HG02938 (cell line): ENCODE results near the gene EXOSC1.
"Not testable (repeated sequence)": the region's sequence is repeated elsewhere in the genome, so short reads cannot be mapped to it uniquely, and the experiment has no call there.

ENCODE experiments used
- ATAC-seq: cut with Tn5 transposase; IDR thresholded peaks from one replicate; pipeline ENCODE4 v1.9.1; 2021; ENCODE audit warnings: mild to moderate bottlenecking, moderate library complexity; ENCODE audit not compliant: unreplicated experiment

The EXOSC1 gene

GRCh38 chr10:97445722-97446639 lies at the start of gene EXOSC1, which contains the start of gene ZDHHC16:
Gene EXOSC1, minus strand, starts transcription at chr10:97446006. Its CDS starts 21 bp downstream, at chr10:97445985.
Gene ZDHHC16, plus strand, starts transcription at chr10:97446175. Its CDS starts 5,501 bp downstream, at chr10:97451676.
- ATAC-seq: peak; percentile 95

GRCh38 chr10:97494863-97495506 lies 49.2 kb upstream of the EXOSC1 start:
- no peak for ATAC-seq

GRCh38 chr10:97494151-97494550 lies 48.3 kb upstream of the EXOSC1 start:
- ATAC-seq: no peak

- ATAC-seq: no peak
Observed at GRCh38 chr10:97490592-97490991, 44.8 kb upstream of the EXOSC1 start.

GRCh38 chr10:97485647-97486281 lies 40.0 kb upstream of the EXOSC1 start:
- ATAC-seq: no peak

- ATAC-seq: no peak
Observed at GRCh38 chr10:97483921-97484320, 38.1 kb upstream of the EXOSC1 start.

- no peak for ATAC-seq
Observed at GRCh38 chr10:97483506-97483905, 37.7 kb upstream of the EXOSC1 start.

GRCh38 chr10:97482381-97482780 lies 36.6 kb upstream of the EXOSC1 start:
- no peak for ATAC-seq

GRCh38 chr10:97481071-97481470 lies 35.3 kb upstream of the EXOSC1 start:
- ATAC-seq: no peak

- ATAC-seq: no peak
Observed at GRCh38 chr10:97479939-97480338, 34.1 kb upstream of the EXOSC1 start.

GRCh38 chr10:97479410-97479809 lies 33.6 kb upstream of the EXOSC1 start:
- ATAC-seq: not testable (repeated sequence)

GRCh38 chr10:97475936-97476594 lies 30.3 kb upstream of the EXOSC1 start:
- ATAC-seq: no peak

GRCh38 chr10:97474918-97475317 lies 29.1 kb upstream of the EXOSC1 start:
- ATAC-seq: no peak

GRCh38 chr10:97468781-97469180 lies 23.0 kb upstream of the EXOSC1 start:
- ATAC-seq: not testable (repeated sequence)

GRCh38 chr10:97468162-97468561 lies 22.4 kb upstream of the EXOSC1 start:
- no peak for ATAC-seq

GRCh38 chr10:97466755-97467154 lies 20.9 kb upstream of the EXOSC1 start:
- no peak for ATAC-seq

- ATAC-seq: no peak
Observed at GRCh38 chr10:97465982-97466381, 20.2 kb upstream of the EXOSC1 start.

- ATAC-seq: no peak
Observed at GRCh38 chr10:97464226-97464625, 18.4 kb upstream of the EXOSC1 start.

- ATAC-seq: no peak
Observed at GRCh38 chr10:97463363-97464132, 17.7 kb upstream of the EXOSC1 start.

- ATAC-seq: no peak
Observed at GRCh38 chr10:97462309-97462708, 16.5 kb upstream of the EXOSC1 start.
